HG02970 (cell line): Measurements from ENCODE around the gene GRAP2.
"Not testable (repeated sequence)": the region's sequence is repeated elsewhere in the genome, so short reads cannot be mapped to it uniquely, and the experiment has no call there.

Experiments
- ATAC-seq: cut with Tn5 transposase; IDR thresholded peaks from one replicate; pipeline ENCODE4 v1.9.1; 2021; ENCODE audit warnings: mild to moderate bottlenecking, moderate library complexity, moderate number of reproducible peaks; ENCODE audit not compliant: unreplicated experiment, low FRiP score

The GRAP2 gene

DNA sequence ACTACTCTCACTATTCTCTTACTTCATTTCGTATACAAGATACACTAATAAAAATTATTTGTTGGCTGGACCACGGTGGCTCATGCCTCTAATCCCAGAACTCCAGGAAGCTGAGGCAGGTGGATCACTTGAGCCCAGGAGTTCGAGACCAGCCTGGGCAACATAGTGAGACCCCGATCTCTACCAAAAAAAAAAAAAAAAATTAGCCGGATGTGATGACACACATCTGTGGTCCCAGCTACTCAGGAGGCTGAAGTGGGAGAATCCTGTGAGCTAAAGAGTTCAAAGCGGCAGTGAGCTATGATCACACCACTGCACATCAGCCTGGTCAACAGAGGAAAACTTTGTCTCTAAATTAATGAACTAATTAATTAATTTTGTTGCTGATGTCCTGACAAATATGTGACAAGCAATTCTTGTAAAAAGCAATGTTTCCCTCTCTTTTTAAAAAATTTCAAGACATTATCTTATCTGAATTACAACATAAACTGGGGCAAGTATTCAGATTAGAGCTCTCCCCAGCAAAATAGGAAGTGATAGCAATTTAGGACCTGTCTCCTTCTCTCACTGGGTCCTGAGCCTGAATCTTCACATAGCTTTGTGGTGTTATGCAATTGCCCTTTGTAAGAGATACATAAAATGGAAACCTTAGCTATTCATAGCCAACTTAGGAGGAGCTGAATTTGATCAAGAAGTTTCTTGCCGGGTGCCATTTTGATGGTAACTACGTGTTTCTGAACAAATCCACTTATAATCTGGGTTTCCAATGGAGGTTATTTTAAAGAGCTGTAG lies 41.8 kb downstream of the GRAP2 start:
- ATAC-seq, result no peak

DNA sequence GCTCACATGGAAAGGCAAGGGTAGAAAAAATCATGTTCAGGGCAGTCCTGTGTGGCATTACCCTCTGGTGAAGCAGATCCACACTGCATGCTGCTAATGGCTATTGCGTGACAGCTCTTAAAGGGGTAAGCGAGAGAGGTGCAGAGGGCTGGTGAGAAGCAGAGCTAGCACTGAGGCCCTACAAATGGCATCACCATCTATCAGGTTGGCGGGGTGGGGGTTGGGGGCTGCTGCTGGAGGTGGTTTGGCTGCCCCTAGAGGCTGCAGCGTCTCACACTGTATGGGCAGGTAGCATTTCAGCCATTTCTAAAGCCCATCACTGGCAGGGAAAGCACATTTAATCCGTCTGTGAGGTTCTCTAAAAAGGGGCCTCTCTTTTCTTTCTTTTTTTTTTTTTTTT lies 42.5 kb downstream of the GRAP2 start:
- no peak for ATAC-seq

DNA sequence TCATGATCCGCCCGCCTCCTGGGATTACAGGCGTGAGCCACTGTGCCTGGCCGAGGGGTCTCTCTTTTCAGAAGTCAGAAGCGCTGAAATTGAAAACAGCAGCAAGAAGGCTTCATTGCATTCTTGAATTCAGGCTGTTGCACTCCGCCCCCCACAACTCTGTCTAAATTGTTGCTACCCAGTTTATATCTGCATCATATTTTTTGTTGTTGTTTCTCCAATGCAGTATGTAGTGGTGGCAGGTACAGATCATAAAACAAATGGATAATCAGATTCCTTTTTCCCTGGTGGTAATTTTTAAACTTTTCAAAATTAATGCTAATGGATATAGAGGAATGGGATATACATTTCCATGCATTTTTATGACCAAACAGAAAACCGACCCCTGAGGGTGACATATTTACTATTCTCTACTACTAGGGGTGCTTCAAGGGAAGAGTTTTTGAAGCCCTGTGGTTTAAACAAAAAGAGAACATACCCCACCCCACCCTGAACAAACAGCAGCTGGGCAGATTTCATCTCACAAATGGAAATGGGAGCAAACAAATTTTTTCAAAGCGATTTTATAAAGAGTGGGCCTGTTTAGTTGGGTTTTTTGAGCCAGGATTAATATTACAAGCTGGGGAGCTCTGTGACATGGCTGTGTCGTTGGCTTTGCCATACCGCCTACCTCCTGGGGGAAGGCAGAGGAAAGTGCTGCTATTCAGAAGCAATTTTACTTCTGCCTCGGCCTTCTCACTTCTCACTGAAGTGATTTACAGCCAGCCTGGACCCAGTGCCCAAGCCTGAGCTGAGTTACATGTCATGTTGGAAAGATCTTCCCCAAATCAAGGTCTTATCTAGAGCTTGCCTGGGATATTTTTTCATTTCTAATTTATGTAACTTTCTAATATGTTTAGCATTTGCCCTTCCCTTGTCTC lies 43.3 kb downstream of the GRAP2 start:
- no peak for ATAC-seq

DNA sequence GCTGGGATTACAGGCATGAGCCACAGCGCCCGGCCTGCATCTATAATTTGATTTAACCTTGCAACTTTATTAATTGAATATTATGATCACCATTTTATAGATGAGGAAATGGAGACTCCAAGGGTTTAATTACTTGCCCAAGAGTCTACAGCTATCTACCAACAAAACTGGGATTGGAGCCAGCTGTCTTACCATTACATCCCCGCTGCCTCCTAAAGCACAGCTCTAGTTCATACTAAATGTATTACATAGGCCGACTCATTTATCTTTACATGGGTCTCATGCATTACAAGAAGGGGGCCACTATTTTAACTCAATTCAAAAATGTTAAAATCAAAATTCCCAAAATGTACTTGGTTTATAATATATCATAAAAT lies 45.2 kb downstream of the GRAP2 start:
- ATAC-seq, result no peak

DNA sequence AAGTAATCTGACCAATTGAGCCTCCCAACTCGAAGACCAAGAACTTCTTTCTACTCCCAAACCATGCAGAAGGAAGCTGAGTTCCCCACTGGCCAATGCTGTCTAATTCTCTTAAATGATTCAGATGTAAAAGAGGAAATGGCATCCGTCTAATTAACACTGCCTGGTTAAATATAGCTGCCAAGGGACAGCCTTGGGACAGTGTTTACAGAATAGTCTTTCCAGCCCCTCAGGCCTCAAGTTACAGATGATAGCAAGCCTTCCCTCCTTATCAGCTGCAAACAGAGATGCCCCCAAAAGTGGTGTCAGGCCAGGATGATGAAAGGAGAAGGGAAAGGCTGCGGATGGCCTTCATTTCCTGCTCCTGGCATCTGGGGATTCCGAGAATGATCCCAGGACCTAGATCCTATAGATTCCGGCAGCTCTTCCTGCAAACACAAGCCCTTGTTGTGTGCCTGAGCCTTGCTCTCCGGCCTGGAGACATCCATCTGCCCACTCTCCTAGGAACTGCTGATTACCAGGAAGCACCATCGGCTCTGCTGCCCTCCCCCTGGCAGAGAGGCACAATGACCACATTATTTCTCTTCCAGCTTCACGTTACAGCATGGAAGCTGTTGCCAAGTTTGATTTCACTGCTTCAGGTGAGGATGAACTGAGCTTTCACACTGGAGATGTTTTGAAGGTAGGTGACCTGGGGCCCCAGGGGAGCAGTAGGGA lies 45.8 kb downstream of the GRAP2 start:
- no peak for ATAC-seq

DNA sequence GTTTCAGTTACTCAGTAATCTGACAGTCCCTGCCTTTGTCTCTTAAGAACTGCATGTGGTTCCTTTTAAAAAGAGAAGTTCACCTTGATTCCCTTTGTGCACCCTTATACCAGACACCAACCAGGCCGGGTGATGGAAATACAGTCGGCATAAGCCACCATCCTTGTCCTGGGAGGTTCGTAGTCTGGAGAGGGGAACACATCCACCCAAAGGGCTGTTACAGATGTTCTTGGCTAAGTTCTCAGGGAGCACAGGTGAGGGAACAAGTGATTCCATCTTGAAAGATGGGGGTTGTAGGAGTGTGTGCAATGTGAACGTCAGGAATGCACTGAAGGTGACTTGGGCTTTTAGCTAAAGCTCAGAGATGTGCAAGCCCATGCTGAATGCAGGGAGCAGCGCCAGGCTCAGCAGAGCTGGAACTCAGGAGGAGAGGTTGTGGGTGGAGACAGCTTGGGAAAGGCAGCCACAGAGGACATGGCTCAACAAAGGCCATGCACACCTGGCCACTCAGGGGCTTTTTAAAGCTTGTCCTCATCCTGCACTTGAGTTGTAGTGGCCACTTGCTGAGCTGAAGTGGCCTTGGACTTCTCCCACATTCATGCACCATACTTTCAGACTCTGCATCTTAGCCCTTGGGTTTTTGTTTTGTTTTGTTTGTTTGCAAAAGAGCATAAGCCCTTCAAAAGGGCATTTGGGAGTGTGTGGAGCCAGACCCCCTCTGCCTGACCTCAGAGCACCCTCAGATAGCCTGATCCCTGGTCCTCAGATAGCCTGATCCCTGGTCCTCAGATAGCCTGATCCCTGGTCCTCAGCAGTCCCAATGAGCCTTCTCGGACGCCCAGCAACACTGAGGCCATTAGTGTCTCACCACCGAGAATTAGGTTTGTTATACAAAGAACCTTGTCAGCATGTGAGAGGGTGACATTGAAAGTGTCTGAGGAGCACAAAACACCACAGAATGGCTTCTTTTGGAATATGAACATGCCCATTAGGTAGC lies 46.6 kb downstream of the GRAP2 start:
- ATAC-seq, result no peak

DNA sequence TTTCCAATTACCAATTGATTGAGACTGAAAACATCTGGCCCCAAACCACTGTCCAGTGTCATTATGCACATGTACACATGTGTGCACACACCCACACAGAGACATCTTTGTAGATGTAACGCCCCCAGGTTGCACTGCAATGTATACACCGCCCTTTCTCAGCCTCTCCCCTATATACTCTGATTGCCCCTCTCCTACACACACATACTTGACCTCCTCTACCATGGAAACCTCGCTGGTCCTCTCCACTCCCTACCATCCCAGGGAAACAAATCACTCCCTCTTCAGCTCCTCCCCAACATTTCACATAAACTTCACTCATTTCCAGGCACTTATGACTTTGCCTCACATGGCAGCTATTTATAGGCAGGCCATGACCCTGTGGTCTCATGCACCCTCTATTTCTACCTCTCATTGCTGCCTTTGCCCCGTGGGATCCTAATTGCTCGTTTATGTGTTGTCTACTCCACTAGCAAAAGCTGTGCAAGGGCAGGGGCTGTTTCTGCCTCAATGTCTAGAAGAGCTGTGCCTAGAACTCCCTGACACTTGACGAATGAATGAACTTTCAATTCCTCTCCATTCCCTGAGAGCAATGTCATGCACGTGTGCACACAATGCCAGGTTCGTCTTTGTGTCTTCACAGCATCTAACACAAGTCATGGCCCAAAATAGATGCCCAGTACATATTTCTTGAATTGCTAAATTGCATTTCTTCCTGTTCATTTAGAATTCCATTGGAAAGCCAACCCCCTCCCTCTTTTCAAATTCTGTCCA lies 49.3 kb downstream of the GRAP2 start:
- no peak for ATAC-seq

DNA sequence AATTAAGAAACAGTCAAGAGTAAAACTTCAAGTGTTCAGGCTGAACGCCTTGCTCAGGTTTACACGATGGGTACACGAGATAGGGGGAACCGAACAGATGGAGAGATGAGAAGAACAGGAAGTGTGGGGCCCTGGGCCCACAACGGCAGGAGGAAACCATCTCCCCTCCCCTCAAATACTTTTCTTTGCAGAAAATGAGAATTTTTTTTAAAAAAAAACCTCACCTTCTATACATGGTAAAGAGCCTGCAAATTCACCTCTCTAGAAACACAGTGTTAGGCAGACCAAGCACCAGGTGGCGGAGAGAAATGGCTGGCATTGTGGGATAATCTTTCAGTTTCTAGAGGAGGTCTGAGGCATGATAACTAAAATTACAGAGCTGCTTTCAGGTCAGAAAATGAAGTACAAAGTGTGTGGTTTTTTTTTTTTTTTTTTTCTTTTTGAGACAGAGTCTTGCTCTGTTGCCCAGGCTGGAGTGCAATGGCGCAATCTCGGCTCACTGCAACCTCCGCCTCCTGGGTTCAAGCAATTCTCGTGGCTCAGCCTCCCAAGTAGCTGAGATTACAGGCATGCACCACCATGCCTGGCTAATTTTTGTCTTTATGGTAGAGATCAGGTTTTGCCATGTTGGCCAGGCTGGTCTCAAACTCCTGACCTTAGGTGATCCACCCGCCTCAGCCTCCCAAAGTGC lies 50.9 kb downstream of the GRAP2 start:
- ATAC-seq, result not testable (repeated sequence)

DNA sequence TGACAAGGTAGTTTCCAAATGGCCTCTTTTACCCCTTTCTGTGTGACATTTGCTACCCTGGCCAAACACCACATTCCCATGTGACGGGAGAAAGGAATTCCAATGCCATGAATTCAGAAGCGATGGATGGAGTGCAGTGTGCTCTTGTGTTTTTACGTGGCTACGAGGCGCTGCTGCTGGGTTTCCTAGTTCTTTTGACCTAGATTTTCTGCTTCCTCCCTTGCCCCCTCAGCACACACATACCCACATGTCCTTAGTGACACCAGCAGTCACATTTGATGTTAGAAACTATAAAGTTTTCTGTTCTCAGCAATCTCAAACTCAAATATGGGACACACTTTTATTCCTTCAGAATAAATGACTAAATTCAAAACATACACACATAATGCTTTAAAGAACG lies 51.5 kb downstream of the GRAP2 start:
- no peak for ATAC-seq

DNA sequence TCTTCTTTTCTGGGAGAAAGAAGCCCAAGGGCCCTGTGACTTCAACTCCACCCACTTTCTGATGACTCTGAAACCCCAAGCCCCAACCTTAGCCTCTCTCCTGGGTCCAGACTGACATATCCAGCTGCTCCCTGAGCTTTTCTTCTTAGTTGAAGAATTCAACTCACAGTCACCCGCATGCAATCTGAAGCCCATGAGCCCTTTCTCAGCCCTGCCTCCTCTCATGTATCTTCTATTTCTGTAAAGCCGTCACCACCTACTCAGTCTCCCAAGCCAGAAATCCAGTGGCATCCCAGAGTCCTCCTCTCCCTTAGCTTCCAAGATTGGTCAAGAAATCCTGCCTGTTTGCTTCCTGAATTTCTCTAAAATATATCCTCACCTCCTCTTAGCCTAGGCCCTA lies 52.2 kb downstream of the GRAP2 start:
- ATAC-seq, result no peak

DNA sequence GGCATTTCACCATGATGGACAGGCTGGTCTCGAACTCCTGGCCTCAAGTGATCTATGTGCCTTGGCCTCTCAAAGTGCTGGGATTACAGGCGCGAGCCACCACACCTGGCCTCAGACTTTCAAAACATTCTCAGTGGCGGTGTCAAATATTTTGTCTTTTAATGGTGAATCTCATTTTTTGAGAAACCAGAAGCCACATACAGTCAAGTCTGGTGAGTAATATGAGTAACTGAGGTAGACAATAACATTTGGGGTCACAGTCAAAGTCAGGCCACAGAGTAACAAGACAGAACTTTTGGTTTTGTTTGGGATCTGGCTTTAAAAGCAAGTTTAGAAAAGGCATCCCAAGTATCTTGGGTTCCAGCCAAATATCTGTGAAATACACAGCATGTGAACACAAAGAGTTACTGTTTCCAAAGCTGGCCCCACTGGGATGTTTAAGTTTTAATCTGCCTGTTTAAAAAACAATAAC lies 53.7 kb downstream of the GRAP2 start:
- ATAC-seq, result no peak

DNA sequence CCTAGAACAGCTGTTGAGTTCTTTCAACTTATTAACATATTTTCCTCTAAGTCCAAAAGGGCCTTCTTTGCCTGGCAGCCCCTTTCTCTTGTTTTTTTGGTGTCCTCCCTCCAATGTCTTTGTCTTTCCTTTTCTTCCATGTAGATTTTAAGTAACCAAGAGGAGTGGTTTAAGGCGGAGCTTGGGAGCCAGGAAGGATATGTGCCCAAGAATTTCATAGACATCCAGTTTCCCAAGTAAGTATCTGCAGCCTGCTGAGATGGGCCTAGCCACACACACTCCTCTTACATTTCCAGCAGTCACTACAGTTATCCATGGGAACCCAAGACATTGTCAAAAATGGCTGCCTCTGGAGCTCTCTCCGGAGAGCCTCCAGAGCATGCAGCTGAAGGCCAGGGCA lies 54.8 kb downstream of the GRAP2 start:
- no peak for ATAC-seq

DNA sequence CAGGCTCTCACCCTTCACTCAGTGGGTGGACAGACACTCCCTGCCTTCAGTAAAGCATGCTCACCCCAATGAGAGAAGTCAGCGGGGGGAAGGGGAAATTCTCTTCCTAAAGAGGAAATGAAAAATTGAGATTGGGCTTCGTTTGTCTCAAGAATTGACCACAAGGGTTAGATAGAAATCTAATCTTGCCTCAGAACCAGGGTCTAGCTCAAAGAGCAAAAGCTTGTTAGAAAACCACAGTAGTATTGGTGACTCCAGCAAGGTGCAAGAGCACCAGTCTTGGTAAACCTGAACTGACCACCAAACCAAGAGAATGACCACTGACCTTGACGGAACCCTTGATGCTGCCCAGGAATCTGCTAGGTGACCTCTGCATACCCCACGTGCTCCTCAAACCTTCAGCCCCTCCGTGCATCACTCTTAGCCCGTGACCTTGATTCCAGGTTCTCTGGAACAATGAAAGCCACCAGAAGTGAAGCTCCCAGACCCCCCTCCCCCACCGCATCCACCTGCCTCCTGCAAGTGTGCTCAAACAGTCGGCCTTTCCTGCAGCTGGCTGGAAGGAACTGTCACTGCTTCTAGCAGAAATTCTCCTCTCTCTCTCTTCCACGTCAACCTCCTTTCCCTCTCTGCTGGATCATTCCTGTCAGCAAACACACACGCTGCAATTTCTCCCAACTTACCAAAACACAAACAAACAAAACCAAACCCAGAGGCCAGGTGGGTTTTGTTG lies 56.2 kb downstream of the GRAP2 start:
- ATAC-seq, result no peak

DNA sequence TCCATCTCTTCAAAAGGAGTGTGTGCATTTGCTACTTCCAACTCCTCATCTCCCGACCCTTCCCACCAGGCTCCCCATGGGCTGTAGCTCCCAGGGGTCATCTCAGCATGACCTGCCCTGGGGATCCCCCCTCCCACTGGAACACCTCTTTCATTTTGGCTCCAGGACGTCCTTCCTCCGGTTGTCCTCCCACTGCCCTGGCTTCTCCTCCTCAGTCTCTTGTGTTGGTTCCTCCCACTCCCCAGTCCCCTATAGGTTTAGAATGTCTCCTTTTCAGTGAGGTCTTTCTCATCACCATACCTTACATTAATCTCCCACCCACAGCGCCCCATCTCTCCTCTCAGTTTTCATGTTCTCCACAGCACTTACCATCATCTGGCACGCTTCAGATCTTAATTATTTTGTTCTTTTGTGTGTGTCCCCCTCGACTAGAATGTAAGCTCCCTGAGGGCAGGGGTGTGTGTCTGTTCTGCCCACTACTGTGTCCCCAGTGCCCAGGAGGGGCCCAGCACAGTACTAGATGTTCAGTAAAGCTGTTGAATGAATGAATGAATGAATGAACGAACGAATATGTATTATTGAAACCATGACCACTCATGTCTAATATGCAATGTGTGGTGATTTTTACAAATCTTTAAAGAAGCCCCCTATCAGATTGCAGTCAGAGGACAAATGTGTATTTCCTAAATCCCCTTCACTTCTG lies 57.3 kb downstream of the GRAP2 start:
- ATAC-seq, result no peak

DNA sequence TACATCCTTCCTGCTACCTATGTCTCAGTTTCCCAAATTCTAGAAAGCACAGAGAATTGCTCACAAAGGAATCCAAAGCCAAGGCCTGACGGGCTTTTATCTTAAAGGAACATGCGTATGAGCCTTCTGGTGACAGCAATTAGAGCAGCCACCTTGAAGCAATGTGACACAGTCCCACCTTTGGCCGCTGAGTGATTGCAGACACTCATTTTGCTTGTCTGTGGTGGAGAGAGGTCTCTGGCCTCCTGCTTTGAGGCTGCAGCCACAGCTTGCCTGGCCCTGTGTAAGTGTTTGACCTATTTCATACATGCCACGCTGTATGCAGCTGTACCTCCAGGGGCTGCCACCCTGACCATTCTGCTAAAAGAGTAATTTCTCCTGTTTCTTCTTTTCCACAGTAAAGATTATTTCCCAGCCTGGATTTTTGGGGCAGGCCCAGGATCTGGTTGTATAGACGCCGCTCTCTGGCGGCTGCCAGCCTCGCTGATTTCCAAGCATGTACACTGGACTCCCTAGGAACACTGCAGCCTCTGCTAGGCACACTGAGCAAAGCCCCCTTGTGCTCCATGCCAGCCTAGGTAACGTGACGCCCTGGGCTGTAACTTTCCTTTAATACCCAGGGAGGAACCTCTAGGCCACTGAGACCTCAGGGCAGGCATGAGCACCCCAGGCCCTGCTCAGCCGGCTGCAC lies 58.2 kb downstream of the GRAP2 start:
- ATAC-seq, result no peak

DNA sequence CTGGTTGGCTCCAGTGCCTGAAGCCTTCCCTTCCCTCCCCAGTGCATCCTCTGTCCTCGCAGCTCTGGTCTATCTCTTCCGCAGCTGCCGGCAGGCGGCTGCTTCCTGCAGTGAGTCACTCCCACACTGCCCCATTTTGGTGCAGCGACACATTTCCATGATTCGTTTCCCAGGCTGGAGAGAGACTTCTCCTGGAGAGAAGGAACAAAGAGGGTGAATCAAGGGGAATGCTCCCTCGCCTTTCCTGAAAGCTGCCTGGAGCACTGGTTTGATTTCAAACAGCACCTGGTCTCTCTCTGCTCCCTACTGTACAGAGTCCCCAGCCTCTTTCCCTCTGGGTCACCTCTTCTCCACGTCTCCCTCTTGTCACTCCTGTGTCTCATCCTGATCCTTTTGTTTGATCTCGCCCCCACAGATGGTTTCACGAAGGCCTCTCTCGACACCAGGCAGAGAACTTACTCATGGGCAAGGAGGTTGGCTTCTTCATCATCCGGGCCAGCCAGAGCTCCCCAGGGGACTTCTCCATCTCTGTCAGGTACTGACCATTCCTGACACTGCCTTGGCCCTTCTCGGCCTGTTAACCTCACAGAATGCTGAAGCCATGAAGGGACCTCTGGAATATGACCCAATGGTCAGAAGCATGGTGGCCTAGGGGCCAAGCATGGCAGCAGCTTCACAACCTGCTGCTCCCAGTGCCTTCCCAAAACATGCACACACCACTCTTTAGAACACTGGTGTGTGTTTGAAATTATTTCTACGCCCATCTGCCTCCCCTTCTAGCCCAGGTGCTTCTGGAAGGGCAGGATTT lies 59.0 kb downstream of the GRAP2 start, which contains the start of gene TMA7B:
TMA7B (plus strand) TSS at position 758 of the 808 bp plus-strand sequence. CDS start 3,978 bp downstream, outside the sequence.
- ATAC-seq, result no peak
